KOPT-K1 (cell line): ENCODE measurements around the gene LAMA4.

Experiments
- H3K27ac ChIP-seq: fragments of 200-600 bp; sonication (generic); 2 replicates; pipeline ENCODE4 v1.5.1; 2016; ENCODE audit warnings: antibody characterized with exemption, mild to moderate bottlenecking, low read depth, low read length; ENCODE audit not compliant: poor library complexity, severe bottlenecking
- H3K36me3 ChIP-seq: fragments of 200-600 bp; sonication (generic); 2 replicates; pipeline ENCODE4 v1.5.1; 2017; ENCODE audit warnings: antibody characterized with exemption, mild to moderate bottlenecking, low read length, moderate library complexity; ENCODE audit not compliant: insufficient read depth
- H3K9me3 ChIP-seq: fragments of 200-600 bp; sonication (generic); 2 replicates; pipeline ENCODE4 v1.5.1; 2017; ENCODE audit warnings: antibody characterized with exemption, low read length, mild to moderate bottlenecking; ENCODE audit not compliant: insufficient read depth, poor library complexity, severe bottlenecking

Gene LAMA4, protein sequence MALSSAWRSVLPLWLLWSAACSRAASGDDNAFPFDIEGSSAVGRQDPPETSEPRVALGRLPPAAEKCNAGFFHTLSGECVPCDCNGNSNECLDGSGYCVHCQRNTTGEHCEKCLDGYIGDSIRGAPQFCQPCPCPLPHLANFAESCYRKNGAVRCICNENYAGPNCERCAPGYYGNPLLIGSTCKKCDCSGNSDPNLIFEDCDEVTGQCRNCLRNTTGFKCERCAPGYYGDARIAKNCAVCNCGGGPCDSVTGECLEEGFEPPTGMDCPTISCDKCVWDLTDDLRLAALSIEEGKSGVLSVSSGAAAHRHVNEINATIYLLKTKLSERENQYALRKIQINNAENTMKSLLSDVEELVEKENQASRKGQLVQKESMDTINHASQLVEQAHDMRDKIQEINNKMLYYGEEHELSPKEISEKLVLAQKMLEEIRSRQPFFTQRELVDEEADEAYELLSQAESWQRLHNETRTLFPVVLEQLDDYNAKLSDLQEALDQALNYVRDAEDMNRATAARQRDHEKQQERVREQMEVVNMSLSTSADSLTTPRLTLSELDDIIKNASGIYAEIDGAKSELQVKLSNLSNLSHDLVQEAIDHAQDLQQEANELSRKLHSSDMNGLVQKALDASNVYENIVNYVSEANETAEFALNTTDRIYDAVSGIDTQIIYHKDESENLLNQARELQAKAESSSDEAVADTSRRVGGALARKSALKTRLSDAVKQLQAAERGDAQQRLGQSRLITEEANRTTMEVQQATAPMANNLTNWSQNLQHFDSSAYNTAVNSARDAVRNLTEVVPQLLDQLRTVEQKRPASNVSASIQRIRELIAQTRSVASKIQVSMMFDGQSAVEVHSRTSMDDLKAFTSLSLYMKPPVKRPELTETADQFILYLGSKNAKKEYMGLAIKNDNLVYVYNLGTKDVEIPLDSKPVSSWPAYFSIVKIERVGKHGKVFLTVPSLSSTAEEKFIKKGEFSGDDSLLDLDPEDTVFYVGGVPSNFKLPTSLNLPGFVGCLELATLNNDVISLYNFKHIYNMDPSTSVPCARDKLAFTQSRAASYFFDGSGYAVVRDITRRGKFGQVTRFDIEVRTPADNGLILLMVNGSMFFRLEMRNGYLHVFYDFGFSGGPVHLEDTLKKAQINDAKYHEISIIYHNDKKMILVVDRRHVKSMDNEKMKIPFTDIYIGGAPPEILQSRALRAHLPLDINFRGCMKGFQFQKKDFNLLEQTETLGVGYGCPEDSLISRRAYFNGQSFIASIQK (N-terminal part only)

DNA sequence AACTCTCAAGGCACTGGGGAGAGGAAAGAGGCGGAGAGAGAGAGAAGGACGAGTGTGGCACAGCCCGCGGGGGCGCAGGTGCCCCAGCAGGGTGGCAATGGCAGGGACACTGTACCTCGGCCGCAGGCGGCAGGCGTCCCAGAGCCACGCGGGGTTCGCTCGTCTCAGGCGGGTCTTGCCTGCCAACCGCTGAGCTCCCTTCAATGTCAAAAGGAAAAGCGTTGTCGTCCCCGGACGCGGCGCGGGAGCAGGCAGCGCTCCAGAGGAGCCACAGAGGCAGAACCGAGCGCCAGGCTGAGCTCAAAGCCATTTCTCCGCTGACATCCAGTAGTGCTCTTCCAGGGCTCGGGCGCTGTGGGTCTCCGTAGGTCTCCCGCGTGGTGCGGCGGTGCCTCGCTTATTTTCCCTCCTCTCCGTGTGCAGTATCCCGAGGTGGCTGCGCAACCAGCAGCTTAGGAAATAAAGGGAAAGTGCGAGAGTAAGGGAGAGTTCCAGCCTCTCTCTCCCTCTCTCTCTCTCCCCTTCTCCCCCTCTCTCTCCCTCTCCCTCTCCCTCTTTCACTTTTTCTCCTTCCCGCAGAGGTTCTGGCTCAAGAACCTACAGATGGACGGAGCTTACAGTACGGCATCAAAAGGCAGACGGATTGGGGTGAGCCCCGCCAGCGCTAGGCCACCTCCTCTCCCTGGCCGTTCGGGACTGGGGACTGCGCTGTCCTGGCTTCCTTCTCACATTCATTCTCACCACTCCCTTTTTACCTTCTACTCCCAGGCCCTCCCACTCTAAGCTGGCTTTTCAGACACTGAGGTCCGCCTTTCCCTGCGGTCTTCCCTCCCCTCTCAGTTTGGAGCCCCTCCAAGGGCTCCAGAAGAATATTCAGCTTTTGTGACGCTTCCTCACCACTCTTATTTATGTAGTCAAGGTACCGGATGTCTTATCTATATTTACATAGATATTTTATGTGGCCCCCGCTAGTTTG lies at the start of gene LAMA4:
LAMA4 (minus strand) TSS at position 727 of the 976 bp plus-strand sequence; CDS start at position 310, 417 bp downstream.
- Histone ChIP-seq H3K27ac (no peak within 1 kb of the TSS), H3K9me3 (no peaks in the 10 kb centered on the region), H3K36me3 (no peaks in the 10 kb centered on the region)

GRCh38 chr6:112302142-112302705 lies 47.9 kb upstream of the LAMA4 start:
- Histone ChIP-seq H3K9me3 (no peaks in the 10 kb centered on the region), H3K27ac (no peak overlapping the region)

GRCh38 chr6:112300896-112301295 lies 46.5 kb upstream of the LAMA4 start:
- Histone ChIP-seq H3K27ac (no peak overlapping the region), H3K36me3 (no peaks in the 10 kb centered on the region), H3K9me3 (no peaks in the 10 kb centered on the region)

More at GRCh38 chr6:112302142-112302705, 47.9 kb upstream of the LAMA4 start:
- H3K36me3 ChIP-seq, result no peaks in the 10 kb centered on the region

DNA sequence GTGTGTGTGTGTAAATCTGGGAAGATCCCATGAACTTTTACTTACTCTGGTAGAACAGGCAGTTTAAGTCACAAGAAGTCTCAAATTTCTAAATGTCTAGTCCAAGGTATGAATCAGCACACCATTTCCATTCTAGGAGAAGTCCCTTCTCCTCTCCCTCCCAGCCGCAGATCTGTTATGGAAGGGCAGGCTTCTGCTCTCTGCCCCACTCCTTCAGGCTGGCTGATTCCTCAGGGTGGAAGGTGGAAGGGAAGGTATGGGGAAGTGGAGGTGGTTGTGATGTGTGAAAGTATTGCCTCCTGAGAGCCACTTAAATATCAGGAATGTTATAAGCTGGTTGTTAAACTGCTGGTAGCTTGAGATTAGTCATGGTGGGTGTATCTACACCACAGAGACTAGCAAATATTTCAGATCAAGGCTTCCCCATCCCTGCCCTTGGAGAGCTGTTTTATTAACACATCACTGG lies 44.5 kb upstream of the LAMA4 start:
- H3K36me3 ChIP-seq, result no peaks in the 10 kb centered on the region
- H3K27ac ChIP-seq, result no peak overlapping the region
- H3K9me3 ChIP-seq, result no peaks in the 10 kb centered on the region

GRCh38 chr6:112298021-112298745 lies 43.8 kb upstream of the LAMA4 start:
- Histone ChIP-seq H3K36me3 (no peaks in the 10 kb centered on the region), H3K9me3 (no peaks in the 10 kb centered on the region), H3K27ac (no peak overlapping the region)

DNA sequence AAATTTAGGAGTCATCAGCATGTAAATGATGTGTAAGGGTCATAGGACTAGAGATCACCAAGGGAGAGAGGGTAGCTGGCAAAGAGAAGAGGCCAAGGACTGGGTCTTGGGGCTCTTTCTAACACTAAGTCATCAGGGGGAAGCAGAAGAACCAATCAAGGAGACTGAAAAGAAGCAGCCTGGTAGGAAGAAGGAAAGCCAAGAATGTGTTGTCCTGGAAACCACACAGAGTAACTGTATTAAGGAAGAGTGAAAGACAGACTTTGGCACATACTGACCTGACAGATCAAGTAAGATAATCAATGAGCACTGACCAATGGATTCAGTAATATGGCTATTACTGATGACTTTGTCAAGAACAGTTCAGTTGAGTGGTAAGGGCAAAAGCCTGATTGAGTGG lies 42.3 kb upstream of the LAMA4 start:
- Histone ChIP-seq H3K36me3 (no peaks in the 10 kb centered on the region), H3K9me3 (no peaks in the 10 kb centered on the region), H3K27ac (no peak overlapping the region)

DNA sequence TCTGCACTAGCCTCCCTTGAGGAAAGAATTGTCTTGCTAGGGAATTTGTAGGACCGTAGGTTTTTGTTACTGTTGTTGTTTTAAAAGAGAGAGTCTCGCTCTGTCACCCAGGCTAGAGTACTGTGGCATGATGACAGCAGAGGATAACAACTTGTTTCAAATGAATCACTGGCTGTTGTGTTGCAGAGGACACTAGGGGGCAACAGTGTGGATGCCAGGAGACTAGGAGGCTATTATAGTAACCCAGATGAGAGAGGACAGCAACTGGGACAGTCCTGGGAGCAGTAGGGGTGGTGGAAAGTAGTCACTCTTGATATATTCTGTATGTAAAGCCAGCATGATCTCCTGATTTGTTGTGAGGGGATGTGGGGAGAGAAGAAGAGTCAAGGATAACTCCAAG lies 41.8 kb upstream of the LAMA4 start:
- no peaks in the 10 kb centered on the region for H3K9me3 ChIP-seq
- no peak overlapping the region for H3K27ac ChIP-seq
- H3K36me3 ChIP-seq, result no peaks in the 10 kb centered on the region

DNA sequence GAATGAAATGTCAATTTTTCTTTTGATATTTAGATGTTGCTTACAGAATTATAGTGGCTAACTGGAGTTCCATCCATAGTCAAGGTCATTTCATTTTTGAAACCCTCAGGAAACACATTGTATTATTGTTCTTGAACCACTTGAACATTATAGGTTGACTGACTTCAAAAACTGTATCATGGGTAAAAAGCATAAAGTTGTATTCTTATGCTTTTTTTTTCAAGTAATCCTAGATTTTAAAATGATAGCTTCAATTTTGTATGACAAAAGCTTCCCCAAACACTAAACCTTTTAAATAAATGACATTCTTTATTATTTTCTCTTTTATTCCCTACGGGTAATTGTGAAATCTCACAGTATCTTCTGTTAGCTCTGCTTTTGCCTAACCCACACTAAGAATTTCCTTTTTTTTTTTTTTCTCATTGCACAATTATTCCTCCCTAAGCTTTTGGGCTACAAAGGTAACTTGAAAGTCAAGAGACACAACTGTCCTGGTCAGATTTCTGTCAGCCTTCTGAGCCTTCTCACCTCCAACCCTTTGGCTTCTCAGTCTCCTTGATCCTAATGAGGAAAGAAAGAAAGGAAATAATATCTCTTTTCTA lies 36.9 kb upstream of the LAMA4 start:
- no peaks in the 10 kb centered on the region for H3K36me3 ChIP-seq
- no peaks in the 10 kb centered on the region for H3K9me3 ChIP-seq
- H3K27ac ChIP-seq, result no peak overlapping the region

DNA sequence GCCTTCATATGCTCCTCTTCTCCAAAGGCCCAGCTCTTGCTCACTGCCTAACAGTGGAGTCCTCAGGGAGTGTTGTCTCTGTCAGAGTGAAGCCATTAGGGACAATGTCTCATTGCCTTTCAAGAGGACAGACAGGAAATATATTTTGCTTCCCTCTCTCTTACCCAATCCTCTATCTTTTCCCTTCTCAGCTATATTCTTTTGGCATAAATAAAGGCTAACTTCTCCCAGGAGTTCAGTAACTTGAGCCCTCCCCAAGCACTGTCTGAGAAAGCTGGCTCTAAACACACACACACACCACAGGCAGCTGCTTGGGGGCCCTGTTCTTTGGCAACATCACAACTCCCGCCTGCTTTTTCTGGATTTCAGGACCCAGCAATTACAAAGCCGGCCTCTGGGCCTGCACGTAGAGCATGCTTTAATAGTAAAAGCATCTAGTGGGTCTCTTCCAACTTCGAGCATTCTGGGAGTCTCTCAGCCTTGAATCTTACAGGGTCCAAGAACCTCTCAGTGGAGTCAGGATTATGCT lies 34.7 kb upstream of the LAMA4 start:
- Histone ChIP-seq H3K27ac (no peak overlapping the region), H3K36me3 (no peaks in the 10 kb centered on the region), H3K9me3 (no peaks in the 10 kb centered on the region)

GRCh38 chr6:112288475-112288874 lies 34.1 kb upstream of the LAMA4 start:
- no peaks in the 10 kb centered on the region for H3K36me3 ChIP-seq
- H3K9me3 ChIP-seq, result no peaks in the 10 kb centered on the region
- H3K27ac ChIP-seq, result no peak overlapping the region

GRCh38 chr6:112287577-112288225 lies 33.3 kb upstream of the LAMA4 start:
- Histone ChIP-seq H3K9me3 (no peaks in the 10 kb centered on the region), H3K27ac (no peak overlapping the region)

GRCh38 chr6:112286500-112287144 lies 32.3 kb upstream of the LAMA4 start:
- Histone ChIP-seq H3K27ac (no peak overlapping the region), H3K9me3 (no peaks in the 10 kb centered on the region), H3K36me3 (no peaks in the 10 kb centered on the region)

More at GRCh38 chr6:112287577-112288225, 33.3 kb upstream of the LAMA4 start:
- H3K36me3 ChIP-seq, result no peaks in the 10 kb centered on the region
